ENCODE measurements around the gene ZNF346. TPM values are rescaled to one million over a fixed set of nuclear protein-coding genes. Genes with fewer than 3 reads are reported as not detected.
A peak's percentile ranks its signal among the peaks of the same experiment; 100 is the strongest.

Gene ZNF346
- total RNA-seq, 5 donors from 2014 or later (not counting 1 experiment from before 2014, with no cell fraction given): 22.8 to 25.7 (median 24.8) TPM

- no peaks in the 10 kb centered on the region for H3K36me3 ChIP-seq (ENCODE audit: control insufficient read depth in 2 of 2, extremely low read depth in 1 of 2, insufficient read depth in 1 of 2, low read length in 1 of 2)
- peak in 28 of 35 experiments; percentile 25 to 76 (median 50) for DNase-seq
- WGBS (ENCODE audit: insufficient coverage): 48% methylated on average over 5 of the region's 12 CpGs
- peak overlapping the region in 1 of 3 donors; percentile 28 for H3K4me3 Mint-ChIP-seq
- peaks cover 0 to 20% of the 10 kb centered on the region in 2 experiments for H3K4me1 ChIP-seq (ENCODE audit: control insufficient read depth in 1 of 2, extremely low read depth in 1 of 2, insufficient read depth in 2 of 2, low read length in 2 of 2)
- H3K9me3 Mint-ChIP-seq: no peaks in the 10 kb centered on the region
- H3K4me3 ChIP-seq (ENCODE audit: control insufficient read depth in 1 of 2, extremely low read depth in 1 of 2, low read length in 1 of 2): no peak overlapping the region
- peaks cover 13 to 21% (median 16%) of the 10 kb centered on the region in 3 donors for H3K4me1 Mint-ChIP-seq
- H3K9me3 ChIP-seq: no peaks in the 10 kb centered on the region
- ChIA-PET CTCF (interaction anchor here (0.5 to 2.0 kb wide), 9 partner anchors 24 to 694 kb away, joined by 3 to 7 read pairs (median 3); no protein-coding TSS in a partner anchor), POLR2A (no interaction called here)
- H3K36me3 Mint-ChIP-seq: no peaks in the 10 kb centered on the region
- H3K27me3 ChIP-seq (replicated peaks in 1 of 2; ENCODE audit: control insufficient read depth in 2 of 2, extremely low read depth in 1 of 2, insufficient read depth in 2 of 2, low read length in 1 of 2): no peaks in the 10 kb centered on the region
- H3K27me3 Mint-ChIP-seq: no peaks in the 10 kb centered on the region
- no peak overlapping the region for H3K27ac ChIP-seq (ENCODE audit: low read length)
- peak; percentile 47 to 56 (median 50) for ATAC-seq (replicated peaks in 1 of 4)
- no peak overlapping the region for H3K27ac Mint-ChIP-seq
Observed at GRCh38 chr5:177111720-177112394, 89.4 kb downstream of the ZNF346 start.

- ChIA-PET POLR2A (interaction anchor here in 1 of 2 donors (0.7 kb wide), 1 partner anchor 452 kb away, joined by 3 read pairs; no protein-coding TSS in a partner anchor), CTCF (interaction anchor here (0.5 to 2.0 kb wide), 10 partner anchors 14 to 695 kb away, joined by 3 to 5 read pairs (median 3); no protein-coding TSS in a partner anchor)
- H3K27ac ChIP-seq (ENCODE audit: low read length): no peak overlapping the region
- H3K9me3 Mint-ChIP-seq: no peaks in the 10 kb centered on the region
- no peaks in the 10 kb centered on the region for H3K27me3 ChIP-seq (replicated peaks in 1 of 2; ENCODE audit: control insufficient read depth in 2 of 2, extremely low read depth in 1 of 2, insufficient read depth in 2 of 2, low read length in 1 of 2)
- no peak for ATAC-seq (replicated peaks in 1 of 4)
- no peak overlapping the region for H3K27ac Mint-ChIP-seq
- no peaks in the 10 kb centered on the region for H3K9me3 ChIP-seq
- H3K4me3 Mint-ChIP-seq: no peak overlapping the region
- peaks cover 0 to 26% of the 10 kb centered on the region in 2 experiments for H3K4me1 ChIP-seq (ENCODE audit: control insufficient read depth in 1 of 2, extremely low read depth in 1 of 2, insufficient read depth in 2 of 2, low read length in 2 of 2)
- DNase-seq: no peak
- H3K4me3 ChIP-seq (ENCODE audit: control insufficient read depth in 1 of 2, extremely low read depth in 1 of 2, low read length in 1 of 2): no peak overlapping the region
- no peaks in the 10 kb centered on the region for H3K36me3 Mint-ChIP-seq
- H3K36me3 ChIP-seq (ENCODE audit: control insufficient read depth in 2 of 2, extremely low read depth in 1 of 2, insufficient read depth in 1 of 2, low read length in 1 of 2): no peaks in the 10 kb centered on the region
- WGBS (ENCODE audit: insufficient coverage): 81% methylated on average over 4 of the region's 5 CpGs
- H3K27me3 Mint-ChIP-seq: no peaks in the 10 kb centered on the region
- H3K4me1 Mint-ChIP-seq: peaks cover 16 to 24% (median 16%) of the 10 kb centered on the region in 3 donors
Observed at GRCh38 chr5:177112589-177113220, 90.2 kb downstream of the ZNF346 start.

DNA sequence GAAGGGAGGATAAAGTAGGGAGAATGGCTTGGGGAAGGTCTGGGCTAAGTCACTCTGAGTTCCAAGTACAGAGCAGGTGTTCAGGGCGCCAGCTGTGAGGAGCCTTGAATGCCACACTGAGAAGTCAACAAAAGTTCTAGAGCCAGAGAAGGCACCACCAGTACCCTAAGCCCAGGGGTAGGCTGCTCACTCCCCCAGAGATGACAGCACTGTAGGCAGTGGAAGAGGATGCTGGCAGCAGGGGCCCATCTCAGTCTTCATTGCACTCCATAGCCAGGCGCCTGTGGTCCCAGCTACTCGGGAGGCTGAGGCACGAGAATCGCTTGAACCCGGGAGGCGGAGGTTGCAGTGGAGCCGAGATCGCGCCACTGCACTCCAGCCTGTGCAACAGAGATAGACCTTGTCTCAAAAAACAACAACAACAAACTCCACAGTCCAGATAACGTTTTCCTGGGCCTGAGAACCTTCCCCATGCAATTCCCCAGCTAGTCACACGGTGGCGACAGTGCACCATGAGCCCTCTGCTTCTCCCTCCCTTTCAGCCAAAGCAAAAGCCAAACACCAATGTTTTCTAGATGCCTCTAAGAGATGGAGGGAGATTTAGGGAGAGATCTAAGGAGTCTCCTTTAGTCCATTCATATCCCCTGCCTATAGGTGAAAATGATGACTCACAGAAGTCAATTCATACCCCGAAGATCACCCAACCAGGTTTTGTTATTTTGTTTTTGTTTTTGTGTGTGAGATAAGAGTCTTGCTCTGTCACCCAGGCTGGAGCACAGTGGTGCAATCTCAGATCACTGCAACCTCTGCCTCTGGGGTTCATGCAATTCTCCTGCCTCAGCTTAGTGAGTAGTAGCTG lies 91.3 kb downstream of the ZNF346 start:
- ChIA-PET CTCF (interaction anchor here (0.5 to 2.0 kb wide), 21 partner anchors 13 to 453 kb away, joined by 3 to 12 read pairs (median 4); no protein-coding TSS in a partner anchor), POLR2A (interaction anchor here in 1 of 2 donors (0.7 kb wide), 1 partner anchor 92 kb away, joined by 3 read pairs; no protein-coding TSS in a partner anchor)
- Mint-ChIP-seq H3K4me1 (peaks cover 16 to 24% (median 16%) of the 10 kb centered on the region in 3 donors), H3K4me3 (no peak overlapping the region), H3K36me3 (no peaks in the 10 kb centered on the region), H3K9me3 (no peaks in the 10 kb centered on the region), H3K27ac (peak overlapping the region in 1 of 2 donors; percentile 33), H3K27me3 (no peaks in the 10 kb centered on the region)
- ATAC-seq (replicated peaks in 1 of 4) (peak; percentile 47 to 57 (median 49)), DNase-seq (peak; percentile 26 to 90 (median 70))
- 33% methylated on average over 11 of the region's 14 CpGs for WGBS (ENCODE audit: insufficient coverage)
- Histone ChIP-seq H3K9me3 (no peaks in the 10 kb centered on the region), H3K27me3 (replicated peaks in 1 of 2; ENCODE audit: control insufficient read depth in 2 of 2, extremely low read depth in 1 of 2, insufficient read depth in 2 of 2, low read length in 1 of 2) (no peaks in the 10 kb centered on the region), H3K4me1 (ENCODE audit: control insufficient read depth in 1 of 2, extremely low read depth in 1 of 2, insufficient read depth in 2 of 2, low read length in 2 of 2) (peaks cover 0 to 26% of the 10 kb centered on the region in 2 experiments), H3K36me3 (ENCODE audit: control insufficient read depth in 2 of 2, extremely low read depth in 1 of 2, insufficient read depth in 1 of 2, low read length in 1 of 2) (no peaks in the 10 kb centered on the region), H3K27ac (ENCODE audit: low read length) (no peak overlapping the region), H3K4me3 (ENCODE audit: control insufficient read depth in 1 of 2, extremely low read depth in 1 of 2, low read length in 1 of 2) (no peak overlapping the region)

DNA sequence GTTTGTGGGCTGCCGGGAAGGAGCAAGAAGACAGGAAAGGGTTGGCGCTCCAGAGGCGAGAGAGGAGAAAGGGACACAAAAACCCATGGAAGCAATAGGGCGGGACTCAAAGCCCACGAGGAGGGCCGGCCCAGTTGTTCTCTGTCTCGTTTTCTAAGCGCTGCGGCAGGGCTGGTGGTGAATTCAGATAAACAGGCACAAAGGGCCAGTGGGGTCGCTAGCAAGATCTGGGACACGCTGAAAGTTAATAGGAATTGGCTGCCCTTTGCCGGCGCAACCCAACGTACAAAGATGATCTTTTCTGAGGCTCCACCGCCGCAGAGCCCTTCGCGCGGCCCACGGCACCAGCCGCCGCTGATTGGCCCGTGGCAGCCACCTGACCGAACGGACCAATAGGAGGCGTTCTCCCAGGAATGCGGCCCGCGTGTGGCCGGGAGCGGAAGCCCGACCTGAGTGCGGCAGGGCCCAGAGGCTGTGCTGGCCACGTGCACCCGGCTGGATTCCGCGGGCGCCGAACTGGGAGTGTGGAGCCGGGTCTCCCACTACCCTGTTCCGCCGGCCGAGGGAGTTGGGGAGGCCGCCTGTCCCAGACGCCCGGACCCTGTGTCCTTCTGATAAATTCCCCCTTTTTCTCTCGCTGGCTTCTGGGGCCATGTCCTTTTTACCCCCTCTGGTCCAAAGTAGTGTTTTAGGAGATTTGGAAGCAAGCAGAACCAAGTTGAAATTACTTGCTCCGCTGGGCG lies 94.3 kb downstream of the ZNF346 start:
- peak overlapping the region in 1 of 2 donors; percentile 30 for H3K4me3 ChIP-seq (ENCODE audit: control insufficient read depth in 1 of 2, extremely low read depth in 1 of 2, low read length in 1 of 2)

DNA sequence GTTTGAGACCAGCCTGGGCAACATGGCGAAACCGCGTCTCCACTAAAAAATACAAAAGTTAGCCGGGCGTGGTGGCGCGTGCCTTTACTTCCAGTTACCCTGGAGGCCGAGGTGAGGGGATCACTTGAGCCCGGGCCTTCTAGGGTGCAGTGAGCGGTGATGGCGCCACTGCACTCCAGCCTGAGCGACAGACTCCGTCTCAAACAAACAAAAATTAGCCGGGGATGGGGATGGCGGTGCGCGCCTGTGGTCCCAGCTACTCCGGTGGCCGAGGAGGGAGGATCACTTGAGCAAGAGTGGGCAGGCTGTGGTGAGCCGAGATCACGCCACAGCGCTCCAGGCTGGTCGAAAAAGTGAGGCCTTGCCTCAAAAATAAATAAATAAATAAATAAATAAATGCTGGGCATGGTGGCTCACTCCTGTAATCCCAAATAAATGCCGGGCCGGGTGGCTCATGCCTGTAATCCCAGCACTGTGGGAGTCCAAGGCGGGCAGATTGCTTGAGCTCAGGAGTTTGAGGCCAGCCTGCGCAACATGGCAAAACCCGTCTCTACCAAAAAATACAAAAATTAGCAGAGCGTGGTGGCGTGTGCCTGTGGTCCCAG lies 95.0 kb downstream of the ZNF346 start:
- no peak overlapping the region for H3K4me3 ChIP-seq (ENCODE audit: control insufficient read depth in 1 of 2, extremely low read depth in 1 of 2, low read length in 1 of 2)
- peak overlapping the region in 1 of 3 donors; percentile 76 for H3K4me3 Mint-ChIP-seq
- H3K9me3 ChIP-seq: no peaks in the 10 kb centered on the region

More for the DNA sequence above, 94.3 kb downstream of the ZNF346 start:
- Histone ChIP-seq H3K27me3 (replicated peaks in 1 of 2; ENCODE audit: control insufficient read depth in 2 of 2, extremely low read depth in 1 of 2, insufficient read depth in 2 of 2, low read length in 1 of 2) (no peaks in the 10 kb centered on the region), H3K9me3 (no peaks in the 10 kb centered on the region), H3K27ac (ENCODE audit: low read length) (peak overlapping the region; percentile 30), H3K4me1 (ENCODE audit: control insufficient read depth in 1 of 2, extremely low read depth in 1 of 2, insufficient read depth in 2 of 2, low read length in 2 of 2) (peaks cover 0 to 24% of the 10 kb centered on the region in 2 experiments), H3K36me3 (ENCODE audit: control insufficient read depth in 2 of 2, extremely low read depth in 1 of 2, insufficient read depth in 1 of 2, low read length in 1 of 2) (no peaks in the 10 kb centered on the region)
- Mint-ChIP-seq H3K27me3 (no peaks in the 10 kb centered on the region), H3K4me1 (peaks cover 15 to 23% (median 16%) of the 10 kb centered on the region in 3 donors), H3K36me3 (no peaks in the 10 kb centered on the region), H3K27ac (peak overlapping the region; percentile 71 to 86), H3K9me3 (no peaks in the 10 kb centered on the region), H3K4me3 (peak overlapping the region; percentile 67 to 76 (median 69))
- DNase-seq (peak; percentile 55 to 89 (median 73)), ATAC-seq (replicated peaks in 1 of 4) (peak; percentile 96 to 98 (median 96))
- ChIA-PET CTCF (no interaction called here), POLR2A (no interaction called here)
- 28% methylated on average over 35 of the region's 49 CpGs for WGBS (ENCODE audit: insufficient coverage)

More for the DNA sequence above, 95.0 kb downstream of the ZNF346 start:
- CTCF ChIA-PET: no interaction called here
- Histone ChIP-seq H3K27ac (ENCODE audit: low read length) (no peak overlapping the region), H3K27me3 (replicated peaks in 1 of 2; ENCODE audit: control insufficient read depth in 2 of 2, extremely low read depth in 1 of 2, insufficient read depth in 2 of 2, low read length in 1 of 2) (no peaks in the 10 kb centered on the region), H3K36me3 (ENCODE audit: control insufficient read depth in 2 of 2, extremely low read depth in 1 of 2, insufficient read depth in 1 of 2, low read length in 1 of 2) (no peaks in the 10 kb centered on the region), H3K4me1 (ENCODE audit: control insufficient read depth in 1 of 2, extremely low read depth in 1 of 2, insufficient read depth in 2 of 2, low read length in 2 of 2) (peaks cover 0 to 21% of the 10 kb centered on the region in 2 experiments)
- Mint-ChIP-seq H3K9me3 (no peaks in the 10 kb centered on the region), H3K27ac (no peak overlapping the region), H3K27me3 (no peaks in the 10 kb centered on the region), H3K36me3 (no peaks in the 10 kb centered on the region), H3K4me1 (peaks cover 14 to 21% (median 16%) of the 10 kb centered on the region in 3 donors)
- POLR2A ChIA-PET: no interaction called here
- WGBS (ENCODE audit: insufficient coverage): 98% methylated on average over 24 of the region's 30 CpGs
- DNase-seq (no peak), ATAC-seq (replicated peaks in 1 of 4) (no peak)

Measured in T-cell (primary cell).